ENCODE results near the gene TRMT5.
A peak's percentile ranks its signal among the peaks of the same experiment; 100 is the strongest.

TRMT5 gene

GRCh38 chr14:60964904-60965303 is 16.0 kb downstream of the TRMT5 start:
- DNase-seq, result no peak

GRCh38 chr14:60963761-60964160 is 17.1 kb downstream of the TRMT5 start:
- DNase-seq, result no peak

GRCh38 chr14:60958146-60958545 is 22.7 kb downstream of the TRMT5 start:
- DNase-seq, result no peak

GRCh38 chr14:60956632-60957031 is 24.2 kb downstream of the TRMT5 start:
- DNase-seq, result no peak

GRCh38 chr14:60956202-60956601 is 24.7 kb downstream of the TRMT5 start:
- no peak for DNase-seq

GRCh38 chr14:60951776-60952435 is 29.0 kb downstream of the TRMT5 start:
- no peak for DNase-seq

- no peak for DNase-seq
Observed at GRCh38 chr14:60946773-60947172, 34.1 kb downstream of the TRMT5 start.

- DNase-seq, result no peak
Observed at GRCh38 chr14:60945984-60946383, 34.9 kb downstream of the TRMT5 start.

- no peak for DNase-seq
Observed at GRCh38 chr14:60944204-60944603, 36.7 kb downstream of the TRMT5 start.

GRCh38 chr14:60943637-60944032 is 37.2 kb downstream of the TRMT5 start:
- DNase-seq, result no peak

- DNase-seq, result no peak
Observed at GRCh38 chr14:60935319-60935718, 45.6 kb downstream of the TRMT5 start.

GRCh38 chr14:60933920-60934655 is 46.8 kb downstream of the TRMT5 start:
- DNase-seq, result no peak

- DNase-seq, result peak; percentile 5
Observed at GRCh38 chr14:60931218-60931617, 49.7 kb downstream of the TRMT5 start.

- DNase-seq, result no peak
Observed at GRCh38 chr14:60926002-60926401, 54.9 kb downstream of the TRMT5 start.

- no peak for DNase-seq
Observed at GRCh38 chr14:60925286-60925685, 55.6 kb downstream of the TRMT5 start.

- no peak for DNase-seq
Observed at GRCh38 chr14:60922050-60922449, 58.8 kb downstream of the TRMT5 start.
